ENCODE data around the gene GATAD2A. TPM values are rescaled to one million over a fixed set of nuclear protein-coding genes. Genes with fewer than 3 reads are reported as not detected.

The GATAD2A gene
- polyA plus RNA-seq, 1 experiment = 24.2 TPM

DNA sequence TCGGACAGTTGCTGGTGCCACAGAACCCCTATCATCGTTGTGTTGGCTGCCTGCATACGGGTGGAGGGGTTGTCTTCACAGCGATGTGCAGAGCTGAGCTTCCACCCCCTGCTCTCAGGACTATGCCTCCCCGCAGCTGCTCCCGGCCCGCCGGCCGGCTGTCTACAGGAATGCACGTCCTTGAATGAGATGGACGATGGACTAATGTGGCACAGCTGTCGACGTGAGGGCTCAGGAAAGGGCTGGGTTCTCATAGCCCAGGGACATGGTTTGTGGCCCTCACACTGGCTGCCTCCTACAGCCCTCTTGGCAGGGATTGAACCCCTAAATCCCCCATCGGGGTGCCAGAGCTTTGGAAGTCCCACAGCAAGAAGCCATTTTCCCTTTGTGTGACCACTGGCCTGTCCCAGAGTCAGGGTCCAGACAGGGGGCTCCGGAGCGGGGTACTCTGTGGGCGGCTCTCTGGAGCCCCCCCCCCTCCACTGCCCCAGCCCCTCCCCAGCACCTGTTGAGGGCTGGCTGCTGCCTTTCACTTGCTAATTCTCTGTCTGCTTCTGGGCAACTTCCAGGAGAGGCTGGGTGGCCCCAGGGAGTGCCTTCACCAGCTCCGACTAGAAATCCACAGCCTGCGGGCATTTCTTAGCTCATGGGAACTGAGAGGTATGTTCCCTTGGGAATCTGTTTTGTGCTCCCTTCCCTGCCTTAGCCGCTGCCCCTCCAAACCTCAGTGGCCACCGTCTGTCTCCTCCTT is 69.7 kb downstream of the GATAD2A start:
- Histone ChIP-seq H3K4me3 (ENCODE audit: low read depth, low read length) (no peak overlapping the region), H3K36me3 (ENCODE audit: control insufficient read depth, insufficient read depth, low read length) (no peaks in the 10 kb centered on the region; the same call in none of the 2 replicates), H3K27me3 (ENCODE audit: control insufficient read depth, insufficient read depth, low read length) (no peaks in the 10 kb centered on the region)
- DNase-seq (ENCODE audit: low read depth) = no peak
- ChIA-PET CTCF (interaction anchor here (0.5 to 1.5 kb wide), 5 partner anchors 10 to 137 kb away, joined by 3 to 18 read pairs (median 3); no protein-coding TSS in a partner anchor), POLR2A (no interaction called here)
- TF ChIP-seq, protein P1, sequence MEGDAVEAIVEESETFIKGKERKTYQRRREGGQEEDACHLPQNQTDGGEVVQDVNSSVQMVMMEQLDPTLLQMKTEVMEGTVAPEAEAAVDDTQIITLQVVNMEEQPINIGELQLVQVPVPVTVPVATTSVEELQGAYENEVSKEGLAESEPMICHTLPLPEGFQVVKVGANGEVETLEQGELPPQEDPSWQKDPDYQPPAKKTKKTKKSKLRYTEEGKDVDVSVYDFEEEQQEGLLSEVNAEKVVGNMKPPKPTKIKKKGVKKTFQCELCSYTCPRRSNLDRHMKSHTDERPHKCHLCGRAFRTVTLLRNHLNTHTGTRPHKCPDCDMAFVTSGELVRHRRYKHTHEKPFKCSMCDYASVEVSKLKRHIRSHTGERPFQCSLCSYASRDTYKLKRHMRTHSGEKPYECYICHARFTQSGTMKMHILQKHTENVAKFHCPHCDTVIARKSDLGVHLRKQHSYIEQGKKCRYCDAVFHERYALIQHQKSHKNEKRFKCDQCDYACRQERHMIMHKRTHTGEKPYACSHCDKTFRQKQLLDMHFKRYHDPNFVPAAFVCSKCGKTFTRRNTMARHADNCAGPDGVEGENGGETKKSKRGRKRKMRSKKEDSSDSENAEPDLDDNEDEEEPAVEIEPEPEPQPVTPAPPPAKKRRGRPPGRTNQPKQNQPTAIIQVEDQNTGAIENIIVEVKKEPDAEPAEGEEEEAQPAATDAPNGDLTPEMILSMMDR (IDR thresholded peaks at IDR 0.05; ENCODE audit: insufficient read depth, low read depth, low read length) = no peak

DNA sequence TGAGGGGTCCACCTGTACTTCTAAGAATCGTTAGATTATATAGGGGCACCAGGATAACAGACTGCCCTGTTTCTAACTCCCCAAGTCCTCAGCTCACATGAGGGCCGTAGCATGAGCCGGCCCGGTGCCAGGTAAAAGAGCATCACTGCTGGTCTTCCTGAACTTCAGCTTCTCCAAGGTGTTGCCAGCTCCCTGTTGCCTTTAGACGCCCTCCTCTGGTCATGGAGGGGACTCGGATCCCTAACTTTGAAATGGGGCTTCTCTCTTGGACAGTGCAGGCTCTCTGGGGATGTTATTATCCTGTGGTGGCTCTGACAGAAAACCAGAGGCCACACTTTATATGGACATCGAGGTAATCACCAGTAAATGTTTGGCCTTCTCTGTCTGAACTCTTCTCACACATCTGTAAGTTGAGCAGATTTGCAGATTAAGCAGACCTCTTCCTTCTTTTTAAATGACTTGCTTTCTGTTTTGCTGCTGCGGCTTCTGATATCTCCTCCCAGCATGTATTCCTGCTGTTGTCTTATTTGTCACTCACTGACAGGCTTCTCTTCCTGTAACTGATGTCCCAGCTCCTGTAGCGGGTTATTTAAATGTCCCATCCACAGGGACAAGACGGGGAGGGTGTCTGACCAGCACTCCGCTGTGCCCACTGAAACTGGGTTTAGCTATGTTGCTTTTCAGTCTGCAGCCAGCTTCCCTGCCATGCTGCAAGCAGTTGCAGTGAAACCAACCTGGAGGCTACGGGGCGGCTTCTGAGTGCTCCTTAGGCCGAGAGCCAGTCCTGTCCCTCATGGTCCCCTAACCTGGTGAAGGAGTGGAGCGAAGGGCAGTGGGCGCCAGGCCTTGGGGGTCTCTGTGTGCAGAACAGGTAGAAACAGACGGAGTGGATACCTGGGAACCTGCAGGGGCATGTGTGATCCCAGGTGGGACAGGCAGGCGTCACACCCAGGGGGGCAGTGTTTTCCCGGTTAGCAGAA is 70.7 kb downstream of the GATAD2A start:
- POLR2A ChIA-PET = no interaction called here
- CTCF ChIA-PET = interaction anchor here (0.7 to 1.5 kb wide), 5 partner anchors 9 to 77 kb away, joined by 3 to 18 read pairs (median 4); no protein-coding TSS in a partner anchor
- no peak for DNase-seq (ENCODE audit: low read depth)
- TF ChIP-seq, protein P1 (IDR thresholded peaks at IDR 0.05; ENCODE audit: insufficient read depth, low read depth, low read length) = peak; percentile 59
- no peak overlapping the region for H3K4me3 ChIP-seq (ENCODE audit: low read depth, low read length)
- H3K36me3 ChIP-seq (ENCODE audit: control insufficient read depth, insufficient read depth, low read length) = no peaks in the 10 kb centered on the region; the same call in none of the 2 replicates
- H3K27me3 ChIP-seq (ENCODE audit: control insufficient read depth, insufficient read depth, low read length) = no peaks in the 10 kb centered on the region

DNA sequence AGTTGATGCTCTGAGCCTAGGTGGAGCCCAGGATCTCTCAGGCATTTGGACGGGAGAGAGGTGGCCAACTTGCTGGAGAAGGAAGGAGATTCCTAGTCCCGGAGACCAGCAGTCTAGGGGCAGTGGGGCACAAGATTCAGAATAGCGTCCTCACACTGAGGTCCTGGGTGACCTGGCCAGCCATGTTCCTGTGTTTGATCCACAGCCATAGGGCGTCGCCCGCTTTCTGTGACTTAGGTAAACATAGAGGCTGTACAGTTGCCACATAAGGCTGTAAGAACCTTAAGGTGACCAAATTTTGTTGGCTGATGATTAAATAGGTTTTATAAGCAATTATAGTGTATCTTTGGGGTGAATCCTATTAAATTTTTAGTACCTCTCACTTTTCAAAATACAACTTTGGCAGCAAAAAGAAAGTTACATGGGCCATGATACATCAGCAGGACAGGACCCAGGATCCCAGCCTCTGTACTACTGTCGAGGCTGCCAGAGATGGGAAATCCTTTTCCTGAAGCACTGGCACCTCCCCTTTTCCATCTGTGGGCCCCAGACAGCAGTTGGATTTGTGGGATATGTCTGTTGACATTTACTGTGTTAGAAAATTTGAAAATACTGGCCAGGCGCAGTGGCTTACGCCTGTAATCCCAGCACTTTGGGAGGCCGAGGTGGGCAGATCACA is 72.4 kb downstream of the GATAD2A start:
- no peak for DNase-seq (ENCODE audit: low read depth)
- Histone ChIP-seq H3K4me3 (ENCODE audit: low read depth, low read length) (no peak overlapping the region), H3K27me3 (ENCODE audit: control insufficient read depth, insufficient read depth, low read length) (no peaks in the 10 kb centered on the region), H3K36me3 (ENCODE audit: control insufficient read depth, insufficient read depth, low read length) (no peaks in the 10 kb centered on the region; the same call in none of the 2 replicates)
- ChIA-PET CTCF (interaction anchor here (0.9 kb wide), 1 partner anchor 135 kb away, joined by 3 read pairs; no protein-coding TSS in a partner anchor), POLR2A (no interaction called here)
- TF ChIP-seq, protein P1 (IDR thresholded peaks at IDR 0.05; ENCODE audit: insufficient read depth, low read depth, low read length) = no peak

DNA sequence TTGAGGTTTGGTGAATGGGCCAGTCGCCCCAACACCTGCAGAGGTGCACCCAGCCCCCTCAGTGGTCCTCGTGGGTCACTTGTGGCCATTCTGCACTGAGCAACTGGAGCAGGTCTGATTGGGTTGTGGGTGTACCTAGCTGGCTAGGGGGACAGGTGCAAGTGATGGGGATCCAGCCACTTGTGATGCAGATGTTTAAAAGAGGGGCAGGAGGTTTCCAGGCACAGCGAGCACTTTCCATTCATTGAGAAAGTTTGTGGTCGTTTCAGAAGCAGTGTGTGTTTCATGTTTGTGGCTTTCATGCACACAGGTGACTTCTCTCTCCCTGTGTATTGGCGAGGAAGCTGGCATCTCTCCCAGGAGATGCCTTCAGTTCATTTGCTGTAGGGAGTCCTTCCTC is 75.2 kb downstream of the GATAD2A start:
- Histone ChIP-seq H3K36me3 (ENCODE audit: control insufficient read depth, insufficient read depth, low read length) (no peaks in the 10 kb centered on the region), H3K4me3 (ENCODE audit: low read depth, low read length) (no peak overlapping the region), H3K27me3 (ENCODE audit: control insufficient read depth, insufficient read depth, low read length) (no peaks in the 10 kb centered on the region)
- DNase-seq (ENCODE audit: low read depth) = no peak
- TF ChIP-seq, protein P1 (IDR thresholded peaks at IDR 0.05; ENCODE audit: insufficient read depth, low read depth, low read length) = no peak
- ChIA-PET POLR2A (no interaction called here), CTCF (interaction anchor here (0.7 to 1.2 kb wide), 3 partner anchors 10 to 116 kb away, joined by 3 to 4 read pairs (median 3); no protein-coding TSS in a partner anchor)
